Measurements from ENCODE around the gene CPB2.

DNA sequence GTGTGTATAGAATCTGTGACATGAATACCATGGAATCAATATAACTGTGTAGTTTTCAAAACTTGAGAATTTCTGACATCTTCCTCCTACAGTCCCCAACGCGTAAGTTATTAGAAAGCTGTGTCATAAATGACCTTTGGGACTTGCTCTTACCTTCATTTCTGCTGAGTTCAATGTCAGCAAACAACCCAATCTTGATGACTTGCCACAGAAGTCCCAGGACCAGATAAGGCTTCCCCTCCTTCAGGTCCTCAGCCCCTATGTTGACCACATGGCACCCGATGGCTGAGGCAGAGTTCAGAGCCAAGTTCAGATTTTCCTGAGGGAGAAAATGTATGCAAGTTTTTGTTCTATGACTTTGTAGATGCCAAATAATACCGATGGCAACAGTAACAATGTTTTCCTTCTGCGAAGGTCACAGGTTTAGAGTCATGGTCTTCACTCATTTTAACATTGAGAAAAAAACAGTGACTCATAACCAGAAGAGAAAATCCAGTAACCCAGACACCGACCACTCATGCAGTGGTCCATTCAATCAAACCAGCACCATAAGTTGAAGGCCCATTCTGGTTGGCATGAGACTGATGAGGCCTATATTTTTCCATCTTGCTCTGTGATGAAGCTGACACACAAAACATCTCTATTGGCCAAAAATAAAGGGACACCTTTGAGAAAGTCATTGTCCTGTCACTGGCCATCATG lies 47.9 kb upstream of the CPB2 start:
- TF ChIP-seq POLR2AphosphoS5 (IDR thresholded peaks at IDR 0.05) (no peak), POLR2A (IDR thresholded peaks at IDR 0.05) (no peak)
- TF ChIP-seq, protein P1, sequence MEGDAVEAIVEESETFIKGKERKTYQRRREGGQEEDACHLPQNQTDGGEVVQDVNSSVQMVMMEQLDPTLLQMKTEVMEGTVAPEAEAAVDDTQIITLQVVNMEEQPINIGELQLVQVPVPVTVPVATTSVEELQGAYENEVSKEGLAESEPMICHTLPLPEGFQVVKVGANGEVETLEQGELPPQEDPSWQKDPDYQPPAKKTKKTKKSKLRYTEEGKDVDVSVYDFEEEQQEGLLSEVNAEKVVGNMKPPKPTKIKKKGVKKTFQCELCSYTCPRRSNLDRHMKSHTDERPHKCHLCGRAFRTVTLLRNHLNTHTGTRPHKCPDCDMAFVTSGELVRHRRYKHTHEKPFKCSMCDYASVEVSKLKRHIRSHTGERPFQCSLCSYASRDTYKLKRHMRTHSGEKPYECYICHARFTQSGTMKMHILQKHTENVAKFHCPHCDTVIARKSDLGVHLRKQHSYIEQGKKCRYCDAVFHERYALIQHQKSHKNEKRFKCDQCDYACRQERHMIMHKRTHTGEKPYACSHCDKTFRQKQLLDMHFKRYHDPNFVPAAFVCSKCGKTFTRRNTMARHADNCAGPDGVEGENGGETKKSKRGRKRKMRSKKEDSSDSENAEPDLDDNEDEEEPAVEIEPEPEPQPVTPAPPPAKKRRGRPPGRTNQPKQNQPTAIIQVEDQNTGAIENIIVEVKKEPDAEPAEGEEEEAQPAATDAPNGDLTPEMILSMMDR (IDR thresholded peaks at IDR 0.05) = no peak

Data from sigmoid colon (tissue), 4 donors.